Measurements from ENCODE around the gene BAIAP2L2.
"Not testable (repeated sequence)": the region's sequence is repeated elsewhere in the genome, so short reads cannot be mapped to it uniquely, and the experiment has no call there.

The BAIAP2L2 gene

DNA sequence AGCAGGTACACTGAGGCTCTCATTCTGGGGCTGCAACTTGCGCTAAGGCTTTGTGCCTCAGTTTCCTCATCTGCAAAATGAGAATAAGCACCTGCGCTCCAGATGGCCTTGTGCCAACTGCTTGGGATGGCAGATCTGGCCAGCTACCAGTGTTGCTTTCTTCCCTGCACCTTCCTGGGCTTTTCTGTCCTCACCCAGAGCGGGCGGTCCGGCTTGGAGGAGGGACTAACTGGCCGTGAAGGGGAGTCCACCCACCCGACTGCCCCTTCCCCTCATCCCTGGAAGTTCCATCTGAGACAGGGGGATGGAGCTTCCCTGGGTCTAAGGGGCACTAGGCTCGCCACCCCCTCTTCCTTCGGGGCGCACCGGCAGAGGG lies 30.0 kb downstream of the BAIAP2L2 start:
- DNase-seq = no peak

DNA sequence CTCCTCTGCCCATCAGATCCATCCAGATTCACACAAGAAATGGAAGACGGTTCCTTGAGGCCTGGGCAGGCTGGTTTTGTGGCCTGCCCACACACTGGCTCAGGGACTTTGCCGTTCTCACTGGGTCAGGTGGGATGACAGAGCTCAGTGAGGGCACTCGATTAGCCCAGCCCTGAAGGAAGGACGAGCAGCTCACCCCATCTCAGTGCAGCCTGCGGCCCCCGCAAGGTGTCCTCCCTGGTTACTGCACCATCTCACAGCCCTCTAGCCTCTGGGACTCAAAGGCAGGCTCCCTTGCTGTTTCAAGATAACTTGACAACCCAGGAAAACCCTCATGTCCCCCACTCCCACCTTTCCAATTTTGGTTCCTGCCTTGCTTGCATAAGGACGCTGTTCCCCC lies 30.7 kb downstream of the BAIAP2L2 start:
- DNase-seq = no peak

DNA sequence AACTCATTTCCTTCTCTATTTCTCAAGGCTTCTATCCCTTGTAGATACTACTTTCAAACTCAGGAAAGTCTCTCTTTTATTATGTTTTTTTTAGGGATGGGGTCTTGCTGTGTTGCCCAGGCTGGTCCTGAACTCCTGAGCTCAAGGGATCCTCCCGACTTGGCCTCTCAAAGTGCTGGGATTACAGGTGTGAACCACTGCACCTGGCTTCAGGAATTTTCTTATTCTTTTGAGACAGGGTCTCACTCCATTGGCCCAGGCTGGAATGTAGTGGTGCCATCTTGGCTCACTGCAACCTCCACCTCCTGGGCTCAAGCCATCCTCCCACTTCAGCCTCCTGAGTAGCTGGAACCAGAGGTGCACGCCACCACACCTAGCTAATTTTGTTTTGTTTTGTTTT lies 31.3 kb downstream of the BAIAP2L2 start:
- DNase-seq = not testable (repeated sequence)

DNA sequence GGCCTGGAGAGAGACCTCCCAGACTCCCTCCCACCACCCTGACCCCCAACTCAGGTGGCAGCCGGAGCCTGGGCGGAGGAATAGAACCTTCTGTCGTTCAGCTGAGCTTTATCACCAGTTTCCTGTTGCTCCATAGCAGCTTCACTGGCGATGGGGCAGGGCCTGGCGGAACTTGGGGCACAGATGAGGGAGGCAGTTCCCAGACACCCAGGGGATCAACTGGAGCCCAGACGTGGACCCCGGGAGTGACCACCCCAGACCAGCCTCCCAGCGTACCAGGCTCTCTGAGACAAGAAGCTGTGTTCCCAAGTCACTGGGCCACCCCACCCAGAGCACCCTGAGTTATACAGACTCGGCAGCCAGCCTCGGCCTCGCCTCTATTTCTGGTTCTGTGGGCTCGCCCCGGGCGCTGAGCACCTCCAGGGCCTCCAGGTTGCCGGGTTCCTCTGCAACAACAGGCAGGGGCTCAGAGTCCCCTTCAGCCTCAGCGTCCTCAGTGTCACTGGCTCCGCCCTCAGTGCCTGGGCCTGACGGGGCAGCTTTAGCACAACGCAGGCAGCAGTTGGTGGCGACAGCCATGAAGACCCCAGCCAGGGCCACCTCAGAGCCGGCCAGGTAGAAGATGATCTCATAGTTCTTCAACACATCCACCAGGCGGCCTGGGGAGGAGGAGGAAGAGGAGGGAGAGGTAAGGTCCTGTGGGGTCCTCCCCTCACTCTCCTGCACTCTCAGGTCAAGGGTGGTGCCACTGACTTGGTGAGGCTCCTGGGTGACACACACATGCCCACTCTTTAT lies 32.2 kb downstream of the BAIAP2L2 start:
- no peak for DNase-seq

DNA sequence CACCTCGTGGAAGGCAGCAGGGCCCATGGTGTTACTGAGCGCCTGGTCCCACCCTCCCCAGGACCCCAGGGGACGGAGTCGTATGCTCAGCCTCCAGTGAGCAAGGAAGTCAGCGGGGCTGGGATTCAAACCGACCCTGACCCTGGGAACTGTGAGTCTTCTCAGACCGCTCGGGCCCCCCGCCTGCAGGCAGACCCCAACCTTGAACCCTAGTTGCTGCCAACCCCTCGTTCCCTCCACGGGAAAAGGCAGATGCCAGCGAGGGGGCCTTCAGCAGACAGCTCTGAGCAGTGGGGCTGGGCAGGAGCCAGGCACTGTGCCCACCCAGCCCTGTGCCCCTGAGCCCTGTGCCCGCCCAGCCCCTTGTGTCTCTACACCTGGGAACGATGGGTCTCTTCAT lies 32.9 kb downstream of the BAIAP2L2 start:
- DNase-seq = no peak

DNA sequence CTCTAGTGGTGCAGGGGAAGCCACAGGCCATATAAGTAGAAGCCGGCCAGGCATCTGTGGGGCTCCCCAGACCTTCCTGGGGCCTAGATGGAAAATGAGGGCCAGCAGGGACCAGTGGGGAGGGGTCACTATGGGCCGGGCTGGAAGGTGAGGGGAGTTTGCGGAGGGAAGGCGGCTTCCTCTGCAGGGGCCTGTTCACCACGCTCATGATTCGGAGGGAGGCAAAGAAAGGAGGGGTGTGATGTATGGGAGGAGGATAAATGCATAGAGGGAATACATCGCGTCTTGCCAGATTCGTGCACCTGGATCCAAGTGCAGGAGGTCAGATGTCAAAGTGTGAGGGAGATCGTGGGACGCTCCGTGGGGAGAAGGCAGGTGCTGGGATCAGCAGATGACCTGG lies 33.4 kb downstream of the BAIAP2L2 start:
- no peak for DNase-seq

DNA sequence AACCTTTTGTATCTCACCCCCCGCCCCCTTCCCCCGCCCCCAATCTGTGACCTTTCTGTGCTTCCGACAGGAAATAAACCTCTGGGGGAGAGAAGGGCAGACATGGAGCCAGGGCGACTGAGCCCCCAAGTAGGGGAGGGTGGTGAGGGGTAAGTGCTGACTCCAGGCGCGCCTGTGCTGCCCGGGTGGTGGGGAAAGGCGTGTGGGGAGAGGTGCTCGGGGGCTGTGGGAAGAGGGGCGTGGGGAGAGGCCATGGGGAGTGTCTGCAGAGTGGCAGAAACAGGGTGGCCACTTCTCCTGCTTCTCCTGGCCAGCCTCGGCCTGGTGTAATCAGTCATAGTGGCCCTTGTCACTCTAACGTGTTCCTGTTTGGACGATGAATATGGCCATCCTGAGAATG lies 34.5 kb downstream of the BAIAP2L2 start:
- no peak for DNase-seq

DNA sequence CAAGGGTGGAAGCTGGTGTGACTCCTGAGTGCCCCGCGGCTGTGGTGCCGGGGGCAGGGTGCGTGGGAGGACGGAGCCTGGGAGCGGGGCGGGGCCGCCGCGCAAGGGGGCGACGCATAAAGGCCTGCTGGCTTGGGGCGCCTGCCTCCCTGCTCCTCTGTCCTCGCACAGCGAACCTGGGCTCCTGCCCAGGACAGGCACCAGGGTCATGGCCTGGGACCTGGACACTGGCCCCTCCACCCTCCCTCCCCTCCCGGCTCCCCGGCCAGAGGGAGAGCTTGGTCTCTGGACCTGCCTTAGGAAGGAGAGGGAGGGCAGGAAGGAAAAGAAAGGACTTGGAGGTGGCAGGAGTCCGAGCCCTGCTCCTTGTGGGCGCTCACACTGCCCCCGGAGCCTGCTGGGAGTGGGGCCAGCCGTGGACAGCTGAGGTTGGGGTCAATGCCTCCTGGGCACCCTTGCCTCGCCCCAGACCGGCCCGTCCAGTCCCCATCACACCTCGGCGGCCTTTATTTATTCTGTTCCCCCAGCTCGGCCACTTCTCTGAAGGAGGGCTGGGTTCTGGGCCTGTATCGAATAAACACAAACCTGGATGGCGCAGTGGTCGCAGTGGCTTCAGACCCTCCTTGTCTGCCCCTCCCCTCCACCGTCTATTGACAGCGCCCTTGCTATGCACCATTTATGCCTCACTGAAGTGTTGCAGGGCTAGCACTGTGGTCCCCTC lies 35.2 kb downstream of the BAIAP2L2 start:
- no peak for DNase-seq

DNA sequence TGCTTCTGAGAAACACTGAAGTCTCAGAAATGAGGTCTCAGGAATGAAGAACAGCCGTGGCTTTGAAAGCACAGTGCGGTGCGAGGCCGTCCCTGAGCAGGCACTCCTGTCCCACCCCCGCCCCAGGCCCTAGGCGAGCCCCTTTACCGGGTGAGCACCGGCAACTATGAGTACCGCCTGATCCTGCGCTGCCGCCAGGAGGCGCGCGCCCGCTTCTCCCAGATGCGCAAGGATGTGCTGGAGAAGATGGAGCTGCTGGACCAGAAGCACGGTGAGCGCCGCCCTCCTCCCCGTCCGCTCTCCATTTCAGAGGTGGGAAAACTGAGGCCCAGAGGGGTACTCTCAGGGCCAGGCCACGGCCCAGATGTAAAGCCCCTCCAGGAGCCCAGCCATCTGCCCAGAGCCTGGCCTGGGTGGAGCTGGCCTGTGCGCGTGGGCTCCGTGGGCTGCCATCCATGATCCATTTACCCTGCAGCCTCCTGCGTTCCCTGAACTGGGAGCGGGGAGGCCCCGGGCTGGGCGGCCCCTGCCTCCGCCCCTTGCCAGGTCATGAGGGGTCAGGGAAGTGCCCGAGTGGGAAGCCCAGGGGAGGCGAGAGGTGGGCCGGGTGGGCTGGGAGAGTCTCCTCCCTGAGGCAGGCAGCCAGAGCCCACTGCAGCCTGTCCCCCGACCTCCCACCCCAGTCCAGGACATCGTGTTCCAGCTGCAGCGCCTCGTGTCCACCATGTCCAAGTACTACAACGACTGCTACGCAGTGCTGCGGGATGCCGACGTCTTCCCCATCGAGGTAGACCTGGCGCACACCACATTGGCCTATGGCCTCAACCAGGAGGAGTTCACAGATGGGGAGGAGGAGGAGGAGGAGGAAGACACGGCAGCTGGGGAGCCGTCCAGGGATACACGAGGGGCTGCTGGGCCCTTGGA lies 36.0 kb downstream of the BAIAP2L2 start:
- no peak for DNase-seq

DNA sequence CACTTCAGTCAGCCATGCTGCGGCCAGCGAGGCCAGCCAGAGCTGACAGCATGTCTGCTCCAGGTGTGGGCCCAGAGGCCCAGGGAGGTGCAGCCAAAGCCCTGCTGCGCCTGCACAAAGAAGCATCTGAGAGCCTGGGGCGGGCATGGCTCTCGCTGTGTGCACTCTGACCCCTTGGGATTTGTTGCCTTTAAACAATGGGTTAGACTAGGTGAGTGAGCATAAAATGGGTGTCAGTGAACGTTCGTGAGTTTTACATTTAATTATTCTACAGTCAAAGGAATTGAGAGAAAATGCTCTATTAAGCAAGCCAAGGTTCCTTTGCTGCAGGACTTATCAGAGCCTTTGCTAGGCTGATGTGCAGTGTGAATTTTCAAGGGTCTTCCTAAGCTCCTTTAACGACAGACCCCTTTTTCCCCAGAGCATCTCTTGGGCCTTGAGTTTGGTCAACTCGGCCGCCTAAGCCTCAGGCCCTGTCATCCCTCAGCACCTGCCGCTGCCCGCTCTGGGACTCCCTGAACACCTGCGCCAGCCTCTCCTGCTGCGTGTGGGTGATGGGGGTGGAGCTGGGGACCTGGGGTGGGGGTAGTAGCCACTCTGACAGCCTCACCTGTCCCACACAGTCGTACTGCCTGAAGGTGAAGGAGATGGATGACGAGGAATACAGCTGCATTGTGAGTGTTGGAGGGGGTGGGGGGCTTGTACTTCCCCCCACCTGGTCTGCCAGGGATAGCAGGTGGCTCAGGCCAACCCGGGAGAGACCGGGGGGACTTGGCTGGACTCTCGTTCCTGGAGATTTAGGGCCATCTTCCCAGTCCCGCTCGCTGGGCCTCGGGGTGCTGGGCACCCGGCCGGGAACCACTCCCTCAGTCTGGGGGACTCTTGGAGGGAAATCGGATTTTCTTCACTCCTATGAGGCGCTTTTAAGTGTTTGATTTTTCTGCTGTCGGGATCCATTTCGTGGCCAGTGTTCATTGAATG lies 37.0 kb downstream of the BAIAP2L2 start:
- DNase-seq = no peak

DNA sequence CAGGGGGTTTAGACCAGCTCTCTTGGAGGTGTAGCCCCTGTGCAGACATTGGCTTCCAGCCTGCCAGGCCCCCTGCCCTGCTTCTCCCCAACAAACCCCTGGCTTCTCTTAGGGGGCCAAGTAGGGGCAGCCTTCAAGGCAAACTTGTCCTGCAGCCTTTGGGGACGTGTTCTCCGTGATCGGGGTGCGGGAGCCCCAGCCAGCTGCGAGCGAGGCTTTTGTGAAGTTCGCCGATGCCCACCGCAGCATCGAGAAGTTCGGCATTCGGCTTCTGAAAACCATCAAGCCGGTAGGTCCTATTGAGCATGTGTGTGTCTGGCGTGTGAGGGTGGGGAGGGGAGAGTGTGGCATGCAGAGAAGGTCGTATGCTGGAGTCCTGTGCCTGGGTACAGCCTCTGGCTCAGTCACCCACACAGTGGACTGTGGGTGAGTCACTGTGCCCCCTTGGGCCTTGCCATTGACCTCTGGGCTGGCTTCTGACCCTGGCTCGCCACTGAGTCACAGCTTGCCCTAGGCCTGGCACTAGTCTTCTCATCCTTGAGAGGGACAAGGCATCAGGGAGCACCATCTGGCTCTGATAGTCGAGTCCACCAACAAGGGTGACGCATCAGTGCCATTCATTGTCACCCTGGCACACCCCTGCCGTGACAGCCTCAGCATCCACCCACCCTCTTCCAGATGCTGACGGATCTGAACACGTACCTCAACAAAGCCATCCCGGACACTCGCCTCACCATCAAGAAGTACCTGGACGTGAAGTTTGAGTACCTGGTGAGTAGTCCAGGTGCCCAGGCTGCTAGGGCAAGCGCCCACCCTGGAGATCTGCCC lies 37.9 kb downstream of the BAIAP2L2 start:
- DNase-seq = no peak

DNA sequence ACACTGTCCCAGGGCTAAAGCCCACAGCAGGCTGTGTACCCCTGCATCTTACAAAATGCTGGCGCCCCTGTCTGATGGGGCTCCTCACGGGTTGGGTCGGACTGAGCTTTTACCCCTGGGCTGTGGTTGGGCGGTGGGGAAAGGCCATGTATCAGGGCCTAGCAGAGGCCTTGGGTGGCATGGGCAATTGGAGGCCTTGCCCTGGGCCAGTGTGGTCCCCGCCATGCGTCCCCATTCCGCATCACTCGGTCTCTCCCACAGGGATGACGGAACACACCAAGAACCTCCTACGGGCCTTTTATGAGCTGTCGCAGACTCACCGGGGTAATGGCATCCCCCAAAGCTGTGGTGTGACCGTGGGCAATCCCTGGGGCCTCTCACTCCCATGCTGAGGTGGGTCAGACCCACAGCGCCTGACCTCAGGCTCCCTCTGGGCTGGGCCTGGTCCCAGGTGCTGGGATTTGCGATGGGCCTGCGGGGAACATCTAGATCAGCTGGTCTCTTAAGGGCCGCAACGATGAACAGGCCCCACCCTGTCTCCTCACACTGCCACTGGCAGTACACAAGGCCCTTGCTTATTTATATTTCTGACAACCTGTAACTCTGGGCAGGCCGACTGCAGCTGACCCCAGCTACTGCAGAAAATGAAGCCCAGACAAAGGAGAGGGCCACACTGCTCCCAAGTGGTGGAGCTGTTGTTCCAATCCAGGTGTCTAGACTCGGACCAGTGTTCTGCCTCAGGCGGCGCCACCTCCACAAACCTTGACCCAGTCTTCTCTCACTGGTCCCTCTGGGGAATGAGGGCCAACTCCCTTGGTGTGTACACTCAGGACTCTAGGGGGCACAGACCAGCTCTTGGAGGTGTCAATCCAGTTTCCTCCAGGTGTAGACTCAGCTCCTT lies 38.8 kb downstream of the BAIAP2L2 start:
- no peak for DNase-seq

DNA sequence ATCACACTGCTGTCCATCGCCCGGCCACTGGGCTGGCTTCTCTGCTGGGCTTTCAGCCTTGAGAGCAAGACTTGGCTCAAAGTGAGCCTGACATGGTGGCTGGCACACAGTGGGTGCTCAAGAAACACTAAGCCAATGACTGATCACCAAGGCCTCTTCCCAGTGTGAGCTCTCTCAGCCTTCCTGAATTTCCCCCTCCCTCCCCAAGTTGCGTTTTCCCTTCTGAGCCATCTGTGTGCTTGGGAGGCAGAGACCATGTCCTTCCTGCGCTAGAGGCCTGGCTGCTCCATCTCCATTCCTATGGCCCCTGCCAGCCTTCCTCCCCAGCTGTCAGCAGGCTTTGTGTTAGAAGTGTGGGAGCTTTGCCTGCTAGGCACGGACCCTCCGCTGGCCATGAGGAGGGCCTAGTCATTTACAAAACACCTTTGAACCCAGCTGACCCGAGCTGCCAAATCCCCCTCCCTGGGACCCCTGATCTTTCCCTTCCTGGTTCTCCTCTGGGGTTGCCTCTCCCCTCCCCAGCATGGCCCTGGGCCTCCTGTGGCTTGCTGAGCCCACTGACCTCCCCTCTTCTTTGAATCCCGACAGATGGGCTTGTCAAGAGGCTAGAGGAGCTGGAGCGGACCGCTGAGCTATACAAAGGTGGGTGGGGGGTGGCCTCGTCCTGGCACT lies 40.1 kb downstream of the BAIAP2L2 start:
- DNase-seq = no peak

DNA sequence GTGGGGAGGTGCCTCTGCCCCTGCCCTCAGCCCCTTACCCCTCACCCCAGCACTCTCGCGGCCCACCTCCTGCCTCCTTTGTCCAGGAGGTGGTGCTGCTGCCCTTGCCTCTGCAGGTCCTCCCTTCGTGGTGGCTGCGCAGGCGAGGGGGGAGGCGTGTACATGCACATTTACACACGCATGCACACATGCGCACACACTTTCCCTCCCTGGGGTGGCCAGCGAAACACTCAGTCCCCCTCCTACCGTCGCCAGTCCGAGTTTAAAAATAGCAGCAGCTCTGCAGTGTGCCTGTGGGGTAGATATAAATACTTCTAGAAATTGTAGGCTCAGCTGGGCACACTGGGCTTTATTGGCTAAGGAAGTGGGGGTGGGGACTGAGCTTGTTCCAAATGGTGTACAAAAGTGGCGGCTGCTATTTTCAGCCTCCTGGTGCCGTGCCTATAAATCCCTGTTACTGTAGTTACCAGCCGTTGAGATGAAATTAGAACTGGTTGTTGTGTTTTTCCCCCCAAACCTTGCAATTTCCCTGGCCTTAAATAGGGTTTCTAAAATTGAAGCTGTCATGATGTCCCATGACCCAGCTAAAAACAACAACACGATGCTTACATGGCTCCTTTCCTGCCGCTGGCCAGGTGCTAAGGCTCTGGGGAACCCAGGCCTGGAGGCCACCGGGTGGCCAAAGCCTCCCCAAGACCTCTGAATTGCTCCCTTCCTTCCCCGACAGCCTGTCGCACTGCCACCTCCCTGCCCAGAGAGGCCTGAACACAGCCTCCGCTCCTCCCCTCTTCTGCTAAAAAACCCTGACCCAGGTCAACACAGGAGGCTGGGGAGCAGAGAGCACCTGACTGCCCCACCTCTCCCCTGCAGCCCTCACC lies 40.9 kb downstream of the BAIAP2L2 start:
- DNase-seq = no peak

DNA sequence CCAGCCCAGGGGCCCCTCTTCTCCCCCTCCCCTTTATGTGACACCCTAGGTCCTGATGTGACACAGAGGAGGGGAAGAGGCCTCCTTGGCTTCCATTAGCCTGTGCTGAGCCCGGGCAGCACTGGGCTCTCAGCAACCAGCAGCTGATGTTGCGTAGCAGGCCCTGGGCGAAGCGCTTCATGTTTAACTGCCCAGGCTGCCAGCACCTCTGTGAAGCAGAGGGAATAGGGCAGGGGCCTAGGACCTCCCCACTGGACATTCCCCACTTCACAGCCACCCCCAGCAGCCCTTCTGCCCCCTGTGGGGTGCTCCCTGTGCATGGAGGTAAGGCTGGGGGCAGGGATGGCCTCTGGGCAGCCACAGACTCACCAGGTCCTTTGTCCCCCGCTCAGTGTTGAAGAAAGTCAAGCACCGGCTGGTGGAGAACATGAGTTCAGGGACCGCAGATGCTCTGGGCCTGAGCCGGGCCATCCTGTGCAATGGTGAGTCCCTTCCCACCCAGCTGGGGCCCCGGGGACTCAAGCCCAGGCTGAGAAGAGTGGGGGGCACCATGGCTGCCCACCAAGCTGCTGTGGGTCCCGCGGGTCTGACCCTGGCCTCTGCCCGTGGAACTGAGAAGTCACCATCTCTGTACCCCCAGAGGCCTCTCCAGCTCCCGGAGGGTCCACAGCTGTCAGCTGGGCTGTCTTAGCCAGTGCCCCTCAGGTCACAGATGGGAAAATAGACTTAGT lies 41.7 kb downstream of the BAIAP2L2 start:
- no peak for DNase-seq

DNA sequence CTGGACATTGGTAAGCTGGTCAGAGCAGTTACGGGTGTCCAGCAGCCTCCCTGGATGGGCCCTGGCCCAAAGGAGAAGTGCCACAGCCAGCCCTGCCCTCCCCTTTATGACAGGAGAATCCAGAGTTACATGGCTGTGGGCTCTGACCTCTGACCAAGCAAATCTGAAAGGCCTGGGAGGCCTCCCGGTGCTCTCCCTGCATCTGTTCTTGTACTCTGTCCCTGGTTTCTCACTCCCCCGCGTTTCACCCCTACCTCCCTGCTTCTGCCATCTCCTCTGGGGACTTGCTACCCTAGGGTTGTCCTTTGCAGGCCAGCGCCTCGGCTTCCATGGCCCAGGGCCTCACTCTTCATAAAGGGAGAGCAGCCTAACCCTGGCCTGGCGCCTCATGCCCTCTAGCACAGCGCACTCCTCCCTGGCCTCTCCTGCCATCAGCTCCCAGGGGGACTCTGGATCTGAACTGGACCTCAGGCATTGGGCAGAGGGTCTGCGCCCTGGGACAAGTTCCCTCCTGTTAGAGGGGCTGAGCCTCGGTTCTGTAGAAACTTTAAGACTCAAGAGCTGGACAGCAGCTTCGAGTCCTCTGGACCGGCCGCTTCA lies 42.6 kb downstream of the BAIAP2L2 start:
- no peak for DNase-seq

DNA sequence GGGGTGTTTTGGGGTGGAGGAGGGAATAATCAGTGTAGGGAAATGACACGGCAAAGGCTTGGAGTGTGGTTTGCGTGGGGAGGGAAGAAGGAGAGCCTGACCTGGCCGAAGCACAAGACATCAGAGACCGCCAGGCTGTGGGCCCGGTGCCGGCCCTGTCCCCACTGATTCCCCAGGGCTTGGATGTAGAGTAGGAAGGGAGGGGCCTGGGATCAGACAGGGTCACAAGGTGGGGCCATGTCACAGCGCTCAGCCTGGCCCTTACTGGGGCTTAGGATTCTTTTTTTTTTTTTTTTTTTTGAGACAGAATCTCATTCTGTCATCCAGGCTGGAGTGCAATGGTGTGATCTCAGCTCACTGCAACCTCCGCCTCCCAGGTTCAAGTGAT lies 43.5 kb downstream of the BAIAP2L2 start:
- no peak for DNase-seq
